ENCODE data around the gene SART1. TPM values are rescaled to one million over a fixed set of nuclear protein-coding genes. Genes with fewer than 3 reads are reported as not detected.

Gene SART1
- total and polyA plus RNA-seq, 4 donors: 31.4 to 145 (median 48.3) TPM

DNA sequence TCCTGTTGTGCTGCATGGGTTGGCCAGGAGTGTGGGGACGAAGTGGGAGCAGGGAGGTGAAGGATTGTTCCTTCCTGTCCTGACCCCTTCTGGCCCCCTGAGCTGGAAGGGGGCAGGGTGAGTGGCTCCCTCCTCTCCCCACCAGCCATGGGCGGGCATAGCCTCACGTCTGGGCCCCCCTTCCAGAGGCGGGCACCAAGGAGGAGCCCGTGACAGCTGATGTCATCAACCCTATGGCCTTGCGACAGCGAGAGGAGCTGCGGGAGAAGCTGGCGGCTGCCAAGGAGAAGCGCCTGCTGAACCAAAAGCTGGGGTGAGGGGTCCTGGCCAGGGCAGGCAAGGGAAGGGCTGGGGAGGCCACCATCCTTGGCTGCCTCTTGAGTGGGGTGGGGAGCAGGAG, 3.4 kb downstream of the SART1 start:
- Histone ChIP-seq H3K27me3 (ENCODE audit: control insufficient read depth in 3 of 3, insufficient read depth in 3 of 3, low read length in 2 of 3) (no peaks in the 10 kb centered on the region), H3K4me1 (ENCODE audit: control insufficient read depth in 5 of 5, insufficient read depth in 5 of 5, low read length in 5 of 5) (peaks cover 4 to 13% (median 10%) of the 10 kb centered on the region in 5 donors), H3K4me3 (no peak overlapping the region), H3K9me3 (ENCODE audit: control insufficient read depth in 4 of 4, insufficient read depth in 3 of 4, low read length in 3 of 4) (no peaks in the 10 kb centered on the region), H3K9ac (ENCODE audit: insufficient read depth in 1 of 2, low read length in 2 of 2) (no peak overlapping the region), H3K36me3 (ENCODE audit: control insufficient read depth in 4 of 4, insufficient read depth in 4 of 4, low read length in 4 of 4) (peaks cover 15 to 50% (median 33%) of the 10 kb centered on the region in 4 donors), H3K27ac (ENCODE audit: low read depth in 1 of 2, low read length in 1 of 2) (no peak overlapping the region)
- WGBS, 2 donors: 77 to 93% methylated on average over 10 of the region's 10 CpGs
- DNase-seq: no peak
- no peak for ATAC-seq (ENCODE audit: insufficient read depth, low FRiP score)
- TF ChIP-seq, protein P1, sequence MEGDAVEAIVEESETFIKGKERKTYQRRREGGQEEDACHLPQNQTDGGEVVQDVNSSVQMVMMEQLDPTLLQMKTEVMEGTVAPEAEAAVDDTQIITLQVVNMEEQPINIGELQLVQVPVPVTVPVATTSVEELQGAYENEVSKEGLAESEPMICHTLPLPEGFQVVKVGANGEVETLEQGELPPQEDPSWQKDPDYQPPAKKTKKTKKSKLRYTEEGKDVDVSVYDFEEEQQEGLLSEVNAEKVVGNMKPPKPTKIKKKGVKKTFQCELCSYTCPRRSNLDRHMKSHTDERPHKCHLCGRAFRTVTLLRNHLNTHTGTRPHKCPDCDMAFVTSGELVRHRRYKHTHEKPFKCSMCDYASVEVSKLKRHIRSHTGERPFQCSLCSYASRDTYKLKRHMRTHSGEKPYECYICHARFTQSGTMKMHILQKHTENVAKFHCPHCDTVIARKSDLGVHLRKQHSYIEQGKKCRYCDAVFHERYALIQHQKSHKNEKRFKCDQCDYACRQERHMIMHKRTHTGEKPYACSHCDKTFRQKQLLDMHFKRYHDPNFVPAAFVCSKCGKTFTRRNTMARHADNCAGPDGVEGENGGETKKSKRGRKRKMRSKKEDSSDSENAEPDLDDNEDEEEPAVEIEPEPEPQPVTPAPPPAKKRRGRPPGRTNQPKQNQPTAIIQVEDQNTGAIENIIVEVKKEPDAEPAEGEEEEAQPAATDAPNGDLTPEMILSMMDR (IDR thresholded peaks at IDR 0.05; ENCODE audit: control extremely low read depth, extremely low read depth): no peak

DNA sequence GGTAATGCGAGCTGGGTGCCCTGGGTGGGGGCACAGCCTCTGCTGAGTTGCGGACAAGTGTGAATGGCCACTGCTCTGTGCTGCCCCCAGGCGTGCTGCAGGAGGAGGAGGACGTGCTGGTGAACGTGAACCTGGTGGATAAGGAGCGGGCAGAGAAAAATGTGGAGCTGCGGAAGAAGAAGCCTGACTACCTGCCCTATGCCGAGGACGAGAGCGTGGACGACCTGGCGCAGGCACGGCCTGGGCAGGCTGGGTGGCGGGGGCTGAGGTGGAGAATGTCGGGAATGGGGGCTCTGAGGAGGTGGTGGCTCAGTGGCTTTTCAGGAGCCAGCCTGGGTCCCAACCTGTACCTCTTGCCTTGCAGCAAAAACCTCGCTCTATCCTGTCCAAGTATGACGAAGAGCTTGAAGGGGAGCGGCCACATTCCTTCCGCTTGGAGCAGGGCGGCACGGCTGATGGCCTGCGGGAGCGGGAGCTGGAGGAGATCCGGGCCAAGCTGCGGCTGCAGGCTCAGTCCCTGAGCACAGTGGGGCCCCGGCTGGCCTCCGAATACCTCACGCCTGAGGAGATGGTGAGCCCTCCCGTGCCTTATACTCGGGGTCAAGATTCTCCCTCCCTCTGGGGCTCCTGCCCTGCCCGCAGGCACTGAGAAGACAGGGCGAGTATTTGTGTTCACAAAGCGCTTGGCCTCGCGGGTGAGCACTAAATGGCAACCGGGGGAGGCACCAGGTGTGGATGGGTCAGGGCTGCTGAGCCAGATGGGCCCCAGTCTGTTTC, 4.6 kb downstream of the SART1 start:
- WGBS, 2 donors: 96% methylated on average over 36 of the region's 36 CpGs
- Histone ChIP-seq H3K9ac (ENCODE audit: insufficient read depth in 1 of 2, low read length in 2 of 2) (no peak overlapping the region), H3K27ac (ENCODE audit: low read depth in 1 of 2, low read length in 1 of 2) (no peak overlapping the region), H3K4me1 (ENCODE audit: control insufficient read depth in 5 of 5, insufficient read depth in 5 of 5, low read length in 5 of 5) (peaks cover 4 to 13% (median 10%) of the 10 kb centered on the region in 5 donors), H3K27me3 (ENCODE audit: control insufficient read depth in 3 of 3, insufficient read depth in 3 of 3, low read length in 2 of 3) (no peaks in the 10 kb centered on the region), H3K4me3 (no peak overlapping the region), H3K36me3 (ENCODE audit: control insufficient read depth in 4 of 4, insufficient read depth in 4 of 4, low read length in 4 of 4) (peaks cover 15 to 53% (median 33%) of the 10 kb centered on the region in 4 donors), H3K9me3 (ENCODE audit: control insufficient read depth in 4 of 4, insufficient read depth in 3 of 4, low read length in 3 of 4) (no peaks in the 10 kb centered on the region)
- TF ChIP-seq, protein P1 (IDR thresholded peaks at IDR 0.05; ENCODE audit: control extremely low read depth, extremely low read depth): no peak
- ATAC-seq (ENCODE audit: insufficient read depth, low FRiP score) (no peak), DNase-seq (no peak)

DNA sequence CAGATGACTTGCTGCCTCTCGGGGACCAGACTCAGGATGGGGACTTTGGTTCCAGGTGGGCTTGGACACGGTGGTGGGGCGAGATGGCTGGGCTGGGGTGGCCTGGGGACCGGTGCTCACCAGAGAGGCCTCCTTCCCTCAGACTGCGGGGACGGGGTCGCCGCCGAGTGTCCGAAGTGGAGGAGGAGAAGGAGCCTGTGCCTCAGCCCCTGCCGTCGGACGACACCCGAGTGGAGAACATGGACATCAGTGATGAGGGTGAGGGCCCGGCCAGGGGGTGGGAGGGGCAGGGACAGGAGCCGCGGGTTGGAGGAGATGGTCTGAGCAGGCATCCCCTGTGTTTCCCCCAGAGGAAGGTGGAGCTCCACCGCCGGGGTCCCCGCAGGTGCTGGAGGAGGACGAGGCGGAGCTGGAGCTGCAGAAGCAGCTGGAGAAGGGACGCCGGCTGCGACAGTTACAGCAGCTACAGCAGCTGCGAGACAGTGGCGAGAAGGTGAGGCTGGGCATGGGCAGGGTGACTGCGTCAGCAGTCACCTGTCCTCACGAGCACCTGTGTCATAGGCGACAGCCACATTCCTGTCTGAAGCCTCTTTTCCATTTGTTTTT, 5.9 kb downstream of the SART1 start:
- H3K27ac ChIP-seq (ENCODE audit: low read depth in 1 of 2, low read length in 1 of 2): no peak overlapping the region
- no peak overlapping the region for H3K4me3 ChIP-seq
- DNase-seq (no peak), ATAC-seq (ENCODE audit: insufficient read depth, low FRiP score) (no peak)
- peaks cover 17 to 53% (median 31%) of the 10 kb centered on the region in 4 donors for H3K36me3 ChIP-seq (ENCODE audit: control insufficient read depth in 4 of 4, insufficient read depth in 4 of 4, low read length in 4 of 4)
- H3K9me3 ChIP-seq (ENCODE audit: control insufficient read depth in 4 of 4, insufficient read depth in 3 of 4, low read length in 3 of 4): no peaks in the 10 kb centered on the region
- TF ChIP-seq, protein P1 (IDR thresholded peaks at IDR 0.05; ENCODE audit: control extremely low read depth, extremely low read depth): no peak
- H3K4me1 ChIP-seq (ENCODE audit: control insufficient read depth in 5 of 5, insufficient read depth in 5 of 5, low read length in 5 of 5): peaks cover 3 to 10% (median 8%) of the 10 kb centered on the region in 5 donors
- WGBS, 2 donors: 94 to 95% methylated on average over 26 to 30 of the region's 30 CpGs
- no peak overlapping the region for H3K9ac ChIP-seq (ENCODE audit: insufficient read depth in 1 of 2, low read length in 2 of 2)
- no peaks in the 10 kb centered on the region for H3K27me3 ChIP-seq (ENCODE audit: control insufficient read depth in 3 of 3, insufficient read depth in 3 of 3, low read length in 2 of 3)
